ENCODE results near the gene ZNF711.
A peak's percentile ranks its signal among the peaks of the same experiment; 100 is the strongest.
"Not testable (repeated sequence)": the region's sequence is repeated elsewhere in the genome, so short reads cannot be mapped to it uniquely, and the experiment has no call there.

The ZNF711 gene

GRCh38 chrX:85243761-85244449, at the start of gene ZNF711, which contains the start of gene SATL1:
ZNF711 (plus strand) TSS chrX:85243991; CDS start chrX:85247573, 3,582 bp downstream.
SATL1 (minus strand) TSS chrX:85243779; CDS start chrX:85108968, 134,811 bp downstream.
- ATAC-seq = peak in 1 of 2 donors; percentile 17

DNA sequence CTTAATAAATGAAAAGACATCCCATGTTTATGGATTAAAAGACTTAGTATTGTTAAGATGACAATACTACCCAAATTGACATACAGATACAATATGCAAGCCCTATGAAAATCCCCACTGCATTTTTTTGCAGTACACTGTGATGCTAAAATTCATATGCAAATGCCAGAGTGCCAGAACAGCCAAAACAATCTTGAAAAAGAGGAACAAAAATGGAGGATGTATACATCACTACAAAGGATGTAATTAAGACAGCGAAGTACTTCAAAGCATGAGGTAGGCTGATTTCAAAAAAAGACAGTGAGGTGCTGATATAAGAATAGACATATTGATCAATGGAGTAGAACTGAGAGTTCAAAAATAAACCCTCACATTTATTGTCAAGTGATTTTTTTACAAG, 47.5 kb upstream of the ZNF711 start:
- ATAC-seq = no peak

- ATAC-seq = no peak
Observed at GRCh38 chrX:85203461-85203970, 40.3 kb upstream of the ZNF711 start.

DNA sequence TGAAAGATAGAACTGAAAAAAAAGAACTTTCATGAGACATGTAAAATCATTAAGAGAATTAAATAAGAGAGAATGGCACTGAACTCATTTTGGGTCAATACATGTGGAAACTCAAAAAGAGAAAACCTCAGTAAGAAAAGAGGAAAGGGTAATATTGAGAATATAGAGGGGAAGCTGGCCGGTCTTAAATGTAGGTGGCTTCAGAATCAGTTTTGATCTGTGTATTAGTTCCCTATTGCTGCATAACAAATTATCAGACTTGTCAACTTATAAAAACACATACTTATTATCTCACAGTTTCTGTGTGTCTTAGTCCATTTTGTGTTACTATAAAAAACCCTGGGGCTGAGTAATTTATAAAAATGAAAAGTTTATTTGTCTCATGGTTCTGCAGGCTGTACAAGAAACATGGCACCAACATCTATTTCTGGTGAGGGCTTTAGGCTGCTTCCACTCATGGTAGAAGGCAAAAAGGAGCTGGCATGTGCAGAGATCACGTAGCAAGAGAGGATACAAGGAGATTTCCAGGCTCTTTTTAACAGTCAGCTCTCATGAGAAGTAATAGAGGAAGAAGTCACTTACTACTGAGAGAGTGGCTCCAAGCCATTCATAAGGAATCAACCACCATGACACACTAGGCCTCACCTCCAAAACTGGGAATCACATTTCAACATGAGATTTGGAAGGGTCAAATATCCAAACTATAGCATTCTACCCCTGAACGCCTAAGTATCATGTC, 29.8 kb upstream of the ZNF711 start:
- ATAC-seq = no peak

GRCh38 chrX:85215946-85216345, 27.8 kb upstream of the ZNF711 start:
- no peak for ATAC-seq

- no peak for ATAC-seq
Observed at GRCh38 chrX:85221361-85221760, 22.4 kb upstream of the ZNF711 start.

- ATAC-seq = no peak
Observed at GRCh38 chrX:85223359-85223758, 20.4 kb upstream of the ZNF711 start.

DNA sequence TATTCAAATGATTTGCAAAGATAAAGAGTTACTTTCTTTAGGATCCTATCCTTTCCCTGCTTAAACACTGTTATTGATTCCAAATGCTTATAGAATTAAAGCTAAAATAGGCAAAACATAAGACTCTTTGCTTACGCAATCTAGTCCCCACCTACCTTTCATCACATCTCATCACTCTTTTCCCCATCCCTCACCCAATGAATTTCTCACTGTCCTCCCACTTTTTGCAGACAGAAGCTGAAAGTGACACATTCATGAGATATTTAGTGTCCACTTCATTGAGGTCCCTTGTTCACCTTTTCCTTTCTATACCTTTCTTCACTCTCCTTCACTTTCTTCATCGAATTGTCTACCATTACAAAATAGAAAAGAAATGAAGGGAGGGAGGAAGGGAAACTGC, 636 bp upstream of the ZNF711 start:
- ATAC-seq = no peak

DNA sequence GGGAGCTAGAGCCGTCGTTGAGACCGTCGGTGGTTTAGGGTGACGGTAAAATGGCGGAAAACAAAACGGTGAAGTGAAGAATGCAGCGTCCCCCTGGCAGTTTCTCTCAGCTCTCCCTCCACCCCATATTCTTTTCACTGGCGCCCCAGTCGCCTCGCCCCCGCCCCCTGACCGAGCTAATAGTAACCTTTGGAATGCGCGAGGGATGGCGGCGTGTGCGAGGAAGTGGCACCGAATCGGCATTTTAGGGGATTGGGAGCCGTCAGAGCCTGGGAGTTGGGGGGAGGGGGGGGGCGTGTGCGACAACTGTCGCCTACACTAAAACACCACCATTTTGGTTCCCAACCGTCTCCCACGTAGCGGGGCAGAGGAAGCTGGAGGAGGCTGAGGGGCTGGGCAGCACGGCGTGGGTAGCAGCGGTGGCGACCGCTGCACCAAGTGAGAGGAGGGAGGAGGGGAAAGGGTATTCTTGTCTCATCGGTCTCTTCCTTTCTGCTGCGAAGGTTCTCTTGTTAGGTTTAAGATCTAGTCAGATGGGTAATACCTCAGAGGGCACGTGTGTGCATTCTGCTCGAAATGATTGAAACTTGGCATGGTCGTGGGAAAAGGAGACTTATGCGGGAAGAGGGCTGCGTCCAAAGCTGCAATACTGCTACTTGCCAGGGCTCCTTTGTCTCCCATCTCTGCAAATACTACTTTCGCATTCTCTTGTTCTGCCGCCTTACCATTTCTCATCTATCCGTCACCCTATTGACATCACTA, 840 bp downstream of the ZNF711 start:
- ATAC-seq = no peak

DNA sequence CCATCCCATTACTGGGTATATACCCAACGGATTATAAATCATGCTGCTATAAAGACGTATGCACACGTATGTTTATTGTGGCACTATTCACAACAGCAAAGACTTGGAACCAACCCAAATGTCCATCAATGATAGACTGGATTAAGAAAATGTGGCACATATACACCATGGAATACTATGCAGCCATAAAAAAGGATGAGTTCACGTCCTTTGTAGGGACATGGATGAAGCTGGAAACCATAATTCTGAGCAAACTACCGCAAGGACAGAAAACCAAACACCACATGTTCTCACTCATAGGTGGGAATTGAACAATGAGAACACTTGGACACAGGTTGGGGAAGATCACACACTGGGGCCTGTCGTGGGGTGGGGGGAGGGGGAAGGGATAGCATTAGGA, 41.5 kb downstream of the ZNF711 start:
- ATAC-seq = not testable (repeated sequence)

DNA sequence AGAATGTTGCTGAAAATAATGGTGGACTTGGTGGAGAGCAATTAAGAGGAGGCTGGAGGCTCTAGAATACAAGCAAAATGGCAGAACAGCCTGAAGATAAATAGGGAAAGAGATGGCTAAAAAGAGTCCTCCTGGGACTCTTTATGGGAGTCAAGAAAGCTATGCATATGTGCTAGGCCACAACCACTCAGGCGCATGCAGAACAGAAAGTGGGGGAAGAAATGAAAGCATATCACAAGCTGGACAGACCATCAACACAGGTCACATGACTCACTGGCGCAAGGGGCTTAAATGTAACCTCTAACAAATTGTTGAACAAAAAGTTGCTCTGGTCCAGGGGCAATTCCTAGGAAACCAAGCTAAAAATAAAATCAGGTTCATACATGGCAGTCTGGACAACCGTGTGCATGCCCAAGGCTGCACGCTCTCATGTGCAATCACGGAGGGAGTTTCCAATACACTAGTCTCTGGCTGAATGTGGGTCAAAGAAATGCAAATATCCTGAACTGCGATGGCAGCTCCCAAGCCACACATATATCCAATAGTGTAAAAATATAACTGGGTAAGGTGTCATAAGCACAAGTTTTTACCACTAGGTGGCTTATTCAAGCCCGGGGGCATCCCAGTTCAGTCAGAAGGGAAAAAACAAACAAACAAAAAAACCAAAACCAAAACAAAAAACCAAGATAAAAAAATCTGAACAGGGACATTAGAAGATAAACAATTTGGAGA, 45.4 kb downstream of the ZNF711 start:
- ATAC-seq = no peak

GRCh38 chrX:85303544-85303943, 59.8 kb downstream of the ZNF711 start:
- no peak for ATAC-seq

GRCh38 chrX:85309717-85310116, 65.9 kb downstream of the ZNF711 start:
- no peak for ATAC-seq

GRCh38 chrX:85311348-85311747, 67.6 kb downstream of the ZNF711 start:
- not testable (repeated sequence) for ATAC-seq

Measured in activated CD4-positive, CD25-positive, alpha-beta regulatory T cell treated with anti-CD3 and anti-CD28 coated beads, Interleukin-2, amount 50 U/mL, for 24 hours (primary cell).